ENCODE data around the gene STAT5B. TPM values are rescaled to one million over a fixed set of nuclear protein-coding genes. Genes with fewer than 3 reads are reported as not detected.
A peak's percentile ranks its signal among the peaks of the same experiment; 100 is the strongest.

Gene STAT5B
- total and polyA plus RNA-seq, 9 of the 15 experiments (the other 6 are each of a cell fraction or from before 2014, with no cell fraction given) = 20.8 to 176 (median 92.4) TPM

GRCh38 chr17:42266918-42267766, 9.0 kb downstream of the STAT5B start (continued):
- no peak for TF ChIP-seq USF1 (CRISPR knock-in tag; IDR thresholded peaks at IDR 0.05)
- TF ChIP-seq CBFB (CRISPR knock-in tag; IDR thresholded peaks at IDR 0.05) = no peak
- no peak for TF ChIP-seq CHD4 (IDR thresholded peaks at IDR 0.05; ENCODE audit: insufficient read depth, insufficient replicate concordance, low read depth, low read length, poor library complexity, severe bottlenecking)
- no peak for TF ChIP-seq DEAF1 (CRISPR knock-in tag; IDR thresholded peaks at IDR 0.05)
- 0 out of 4 replicates have a peak, but pooled peaks of 1 of the 2 experiments have one; percentile 10 for TF ChIP-seq RCOR1 (IDR thresholded peaks at IDR 0.05; ENCODE audit: borderline replicate concordance in 1 of 2, low read depth in 2 of 2, low read length in 2 of 2)
- TF ChIP-seq MNT (conservative IDR thresholded peaks at IDR 0.05) = peak; percentile 89 to 94
- no peak for TF ChIP-seq HNRNPLL (IDR thresholded peaks at IDR 0.05; ENCODE audit: low read depth, low read length, poor library complexity, severe bottlenecking)
- no peak for TF ChIP-seq ATF6 (CRISPR knock-in tag; IDR thresholded peaks at IDR 0.05)
- TF ChIP-seq SMARCA5 (IDR thresholded peaks at IDR 0.05) = no peak
- TF ChIP-seq ARID3B (CRISPR knock-in tag; IDR thresholded peaks at IDR 0.05; ENCODE audit: borderline replicate concordance) = no peak
- TF ChIP-seq TFAM (CRISPR knock-in tag; conservative IDR thresholded peaks at IDR 0.05) = no peak
- no peak for TF ChIP-seq TCF15 (CRISPR knock-in tag; IDR thresholded peaks at IDR 0.05)
- TF ChIP-seq BDP1 (IDR thresholded peaks at IDR 0.05; ENCODE audit: insufficient read depth, insufficient read length) = no peak
- TF ChIP-seq PRMT5 (CRISPR knock-in tag; IDR thresholded peaks at IDR 0.05) = no peak
- TF ChIP-seq BRCA1 (IDR thresholded peaks at IDR 0.05) = no peak
- TF ChIP-seq BRCA1 (CRISPR knock-in tag; IDR thresholded peaks at IDR 0.05) = no peak
- TF ChIP-seq ZBTB1 (CRISPR knock-in tag; IDR thresholded peaks at IDR 0.05; ENCODE audit: borderline replicate concordance, low read depth) = no peak
- TF ChIP-seq DPF2 (IDR thresholded peaks at IDR 0.05) = peak; percentile 98
- TF ChIP-seq FIP1L1 (IDR thresholded peaks at IDR 0.05; ENCODE audit: low read depth, low read length, poor library complexity, severe bottlenecking) = no peak

Data from K562 (cell line).